SK-N-SH treated with all-trans-retinoic acid at 6 μM for 48 hours (cell line): Measurements from ENCODE around the gene TMEM178A.

ENCODE experiments used
- ATAC-seq: fragments of 200-7000 bp; cut with Tn5 transposase; 3 replicates; pipeline ENCODE4 v1.9.1; 2020; ENCODE audit warnings: mild to moderate bottlenecking, moderate library complexity
- ARNTL ChIP-seq: fragments of 450-650 bp; formaldehyde crosslinking; IDR thresholded peaks from 2 replicates; pipeline ENCODE4 v1.5.0; 2020; ENCODE audit warnings: low read depth, mild to moderate bottlenecking, moderate library complexity, borderline replicate concordance
- CREB5 ChIP-seq: fragments of 250-450 bp; sonication (Bioruptor Pico); IDR thresholded peaks from 2 replicates; pipeline ENCODE4 v1.5.1; 2020; ENCODE audit warnings: low read depth, mild to moderate bottlenecking, moderate library complexity
- CSDC2 ChIP-seq: fragments of 250-450 bp; sonication (Bioruptor Pico); IDR thresholded peaks from 2 replicates; pipeline ENCODE4 v1.5.0; 2020; ENCODE audit warnings: mild to moderate bottlenecking, moderate library complexity
- CSRNP3 ChIP-seq: fragments of 250-450 bp; sonication (Bioruptor Pico); IDR thresholded peaks from 2 replicates; pipeline ENCODE4 v1.5.1; 2021; ENCODE audit warnings: mild to moderate bottlenecking, moderate library complexity
- ESRRG ChIP-seq: fragments of 250-450 bp; sonication (Bioruptor Pico); IDR thresholded peaks from 2 replicates; pipeline ENCODE4 v1.6.1; 2021; ENCODE audit warnings: mild to moderate bottlenecking
- OSR1 ChIP-seq: fragments of 250-450 bp; sonication (Bioruptor Pico); IDR thresholded peaks from 2 replicates; pipeline ENCODE4 v1.8.0; 2022; ENCODE audit warnings: moderate library complexity, mild to moderate bottlenecking, inconsistent platforms
- PATZ1 ChIP-seq: fragments of 250-450 bp; sonication (Bioruptor Pico); IDR thresholded peaks from 2 replicates; pipeline ENCODE4 v1.8.0; 2020; ENCODE audit warnings: mild to moderate bottlenecking, moderate library complexity, borderline replicate concordance
- POU6F1 ChIP-seq: fragments of 250-450 bp; sonication (Bioruptor Pico); IDR thresholded peaks from 2 replicates; pipeline ENCODE4 v1.8.0; 2021; ENCODE audit warnings: low read depth, mild to moderate bottlenecking, moderate library complexity, borderline replicate concordance
- PPARA ChIP-seq: fragments of 250-450 bp; sonication (Bioruptor Pico); IDR thresholded peaks from 2 replicates; pipeline ENCODE4 v1.5.0; 2020; ENCODE audit warnings: mild to moderate bottlenecking, borderline replicate concordance
- RARB ChIP-seq: fragments of 250-450 bp; sonication (Bioruptor Pico); IDR thresholded peaks from 2 replicates; pipeline ENCODE4 v1.8.0; 2021; ENCODE audit warnings: mild to moderate bottlenecking, moderate library complexity
- TCF4 ChIP-seq: fragments of 250-450 bp; sonication (Bioruptor Pico); IDR thresholded peaks from 2 replicates; pipeline ENCODE4 v1.8.0; 2021; ENCODE audit warnings: mild to moderate bottlenecking, moderate library complexity, borderline replicate concordance
- TOX ChIP-seq: fragments of 250-450 bp; sonication (Bioruptor Pico); IDR thresholded peaks from 2 replicates; pipeline ENCODE4 v1.8.0; 2021; ENCODE audit warnings: mild to moderate bottlenecking, moderate library complexity, borderline replicate concordance
- TSHZ2 ChIP-seq: fragments of 250-450 bp; sonication (Bioruptor Pico); IDR thresholded peaks from 2 replicates; pipeline ENCODE4 v1.5.0; 2020; ENCODE audit warnings: mild to moderate bottlenecking, moderate library complexity
- ZFP3 ChIP-seq: fragments of 250-450 bp; sonication (Bioruptor Pico); IDR thresholded peaks from 2 replicates; pipeline ENCODE4 v1.5.0; 2020; ENCODE audit warnings: mild to moderate bottlenecking, moderate library complexity
- ZFP30 ChIP-seq: fragments of 450-650 bp; formaldehyde crosslinking; IDR thresholded peaks from 2 replicates; pipeline ENCODE4 v1.5.0; 2022; ENCODE audit warnings: mild to moderate bottlenecking, moderate library complexity
- ZNF565 ChIP-seq: fragments of 450-650 bp; formaldehyde crosslinking; conservative IDR thresholded peaks from 2 replicates; pipeline ENCODE4 v1.5.0; 2020; ENCODE audit warnings: low read depth, mild to moderate bottlenecking, moderate library complexity
- ZNF70 ChIP-seq: fragments of 450-650 bp; formaldehyde crosslinking; IDR thresholded peaks from 2 replicates; pipeline ENCODE4 v1.5.0; 2020; ENCODE audit warnings: mild to moderate bottlenecking, moderate library complexity
- ZNF8 ChIP-seq: fragments of 450-650 bp; formaldehyde crosslinking; IDR thresholded peaks from 2 replicates; pipeline ENCODE4 v1.5.0; 2020; ENCODE audit warnings: mild to moderate bottlenecking, moderate library complexity

Gene TMEM178A

GRCh38 chr2:39688181-39688580, 22.5 kb downstream of the TMEM178A start:
- ATAC-seq, result no peak
- TF ChIP-seq ARNTL (CRISPR knock-in tag) (no peak), PPARA (CRISPR knock-in tag) (no peak), CSDC2 (no peak), CSRNP3 (no peak), TSHZ2 (CRISPR knock-in tag) (no peak), CREB5 (no peak), PATZ1 (CRISPR knock-in tag) (no peak), ZNF8 (CRISPR knock-in tag) (no peak), ZNF70 (no peak), ESRRG (CRISPR knock-in tag) (no peak), POU6F1 (no peak), ZNF565 (no peak), TCF4 (CRISPR knock-in tag) (no peak), OSR1 (CRISPR knock-in tag) (no peak), RARB (CRISPR knock-in tag) (no peak), ZFP3 (CRISPR knock-in tag) (no peak)

GRCh38 chr2:39689272-39689841, 23.6 kb downstream of the TMEM178A start:
- no peak for ATAC-seq
- TF ChIP-seq PPARA (CRISPR knock-in tag), result no peak
- TF ChIP-seq ZFP3 (CRISPR knock-in tag), result no peak
- TF ChIP-seq TSHZ2 (CRISPR knock-in tag), result no peak
- TF ChIP-seq RARB (CRISPR knock-in tag), result no peak
- no peak for TF ChIP-seq TOX (CRISPR knock-in tag)
- no peak for TF ChIP-seq ESRRG (CRISPR knock-in tag)
- TF ChIP-seq PATZ1 (CRISPR knock-in tag), result no peak
- TF ChIP-seq CSDC2, result no peak
- TF ChIP-seq ZFP30, result no peak
- no peak for TF ChIP-seq POU6F1
- TF ChIP-seq ZNF8 (CRISPR knock-in tag), result no peak
- no peak for TF ChIP-seq CREB5
- no peak for TF ChIP-seq CSRNP3
- TF ChIP-seq, all 23 proteins: peak for 0
